GM21423 (cell line): ENCODE measurements around the gene CSMD2.
A peak's percentile ranks its signal among the peaks of the same experiment; 100 is the strongest.

Experiments used
- ATAC-seq: cut with Tn5 transposase; IDR thresholded peaks from one replicate; pipeline ENCODE4 v1.9.1; 2021; ENCODE audit warnings: mild to moderate bottlenecking, moderate library complexity; ENCODE audit not compliant: unreplicated experiment

Gene CSMD2

DNA sequence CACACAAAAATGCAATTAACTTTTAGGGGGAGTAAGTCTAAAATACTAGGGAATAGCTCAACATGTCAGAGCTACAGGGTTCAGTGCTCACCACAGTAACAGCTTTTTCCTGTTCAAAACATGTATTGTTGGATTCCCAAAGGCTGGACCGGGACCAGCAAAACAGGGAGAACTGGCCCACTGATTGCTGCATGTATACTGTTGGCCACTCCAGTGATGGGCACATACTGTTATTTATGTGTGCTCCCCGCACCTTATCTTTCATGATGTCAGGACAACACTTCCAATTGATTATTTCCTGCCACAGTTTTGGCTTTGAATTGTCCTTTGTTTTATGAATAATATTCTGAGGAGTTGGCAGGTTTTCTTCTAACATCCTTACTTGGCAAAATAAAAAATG, 250.5 kb downstream of the CSMD2 start:
- ATAC-seq = no peak

DNA sequence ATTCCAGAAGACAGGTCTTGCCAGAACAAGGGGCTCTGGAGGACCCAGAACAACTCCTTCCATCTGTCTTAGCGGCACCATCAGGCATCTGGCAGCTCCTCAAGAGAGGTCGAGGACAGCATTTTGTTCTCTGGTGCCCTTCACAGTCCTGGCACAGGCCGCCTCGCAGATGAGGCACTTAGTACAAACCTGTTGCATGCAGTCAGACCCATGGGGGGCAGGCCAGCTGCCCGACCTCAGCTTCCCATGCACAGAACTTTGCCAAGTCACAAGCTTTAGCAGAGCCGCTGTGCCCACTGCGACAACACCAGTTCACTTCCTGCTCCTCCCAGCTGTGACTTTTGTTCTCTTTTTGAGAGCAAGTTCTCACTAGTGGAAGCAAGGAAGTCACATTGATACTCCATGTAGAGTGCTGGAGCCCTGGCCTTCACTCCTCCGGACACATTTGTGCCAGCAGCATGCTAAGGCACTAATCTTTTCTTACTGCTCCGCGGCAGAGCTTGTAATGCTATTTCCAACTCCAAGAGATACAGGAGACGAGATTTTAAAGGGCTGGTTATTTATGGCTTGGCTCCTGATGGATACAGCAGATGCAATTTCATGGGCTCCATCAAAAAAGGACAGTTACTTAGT, 256.6 kb downstream of the CSMD2 start:
- ATAC-seq = no peak

DNA sequence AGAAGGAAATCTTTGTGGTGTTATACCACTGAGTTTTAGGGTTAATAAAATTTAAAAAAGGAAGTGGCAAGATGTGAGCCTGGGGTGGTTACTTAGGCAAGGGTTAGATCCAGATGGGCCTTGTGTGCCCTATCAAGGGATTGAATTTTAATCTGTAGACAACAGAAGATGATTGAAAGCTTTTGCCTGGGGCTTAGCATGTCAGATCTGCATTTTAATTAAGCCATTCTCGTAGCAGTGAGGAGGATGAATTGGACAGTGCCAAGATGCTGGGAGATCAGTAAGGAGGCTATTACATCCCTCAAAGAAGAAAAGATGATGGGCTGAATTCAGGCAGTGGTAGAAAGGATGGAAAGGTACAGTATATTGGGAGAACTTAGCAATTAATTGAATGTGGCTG, 258.9 kb downstream of the CSMD2 start:
- no peak for ATAC-seq

DNA sequence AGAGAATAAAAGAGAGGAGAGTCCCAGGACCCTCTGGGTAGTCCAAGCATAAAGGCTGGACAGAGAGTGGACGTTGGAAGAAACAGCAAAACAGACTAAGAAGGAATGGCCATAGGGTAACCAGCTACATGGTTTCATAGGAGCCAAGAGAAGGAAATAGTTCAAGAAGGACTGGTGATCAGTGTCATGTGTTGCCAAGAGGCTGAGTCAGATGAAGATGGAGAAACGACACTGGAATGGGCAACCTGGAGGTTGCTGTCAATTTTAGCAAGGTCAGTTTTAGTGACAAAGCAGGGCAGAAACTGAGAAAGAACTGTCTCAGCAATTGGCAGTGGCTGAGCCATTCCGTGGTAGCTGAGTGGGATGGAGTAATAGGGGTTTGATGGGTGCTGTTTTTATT, 259.8 kb downstream of the CSMD2 start:
- no peak for ATAC-seq

DNA sequence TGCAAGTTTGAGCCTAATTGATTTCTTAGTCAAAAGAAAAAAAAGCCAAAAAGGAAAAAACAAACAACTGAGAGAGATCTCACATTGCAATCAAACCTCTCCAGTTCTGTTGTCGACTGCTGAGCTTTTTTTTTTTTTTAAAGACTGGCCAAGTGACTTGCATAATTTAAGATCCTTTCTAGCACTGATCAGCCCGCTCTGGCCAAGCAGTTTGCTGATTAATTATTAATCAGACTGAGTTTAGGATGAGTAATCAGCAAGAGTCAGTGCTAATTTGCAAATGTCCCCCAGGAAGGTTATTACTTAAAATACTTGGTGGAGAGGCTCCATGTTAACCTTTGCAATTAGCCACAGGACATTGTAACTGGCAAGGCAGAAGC, 261.8 kb downstream of the CSMD2 start:
- ATAC-seq = peak; percentile 79

DNA sequence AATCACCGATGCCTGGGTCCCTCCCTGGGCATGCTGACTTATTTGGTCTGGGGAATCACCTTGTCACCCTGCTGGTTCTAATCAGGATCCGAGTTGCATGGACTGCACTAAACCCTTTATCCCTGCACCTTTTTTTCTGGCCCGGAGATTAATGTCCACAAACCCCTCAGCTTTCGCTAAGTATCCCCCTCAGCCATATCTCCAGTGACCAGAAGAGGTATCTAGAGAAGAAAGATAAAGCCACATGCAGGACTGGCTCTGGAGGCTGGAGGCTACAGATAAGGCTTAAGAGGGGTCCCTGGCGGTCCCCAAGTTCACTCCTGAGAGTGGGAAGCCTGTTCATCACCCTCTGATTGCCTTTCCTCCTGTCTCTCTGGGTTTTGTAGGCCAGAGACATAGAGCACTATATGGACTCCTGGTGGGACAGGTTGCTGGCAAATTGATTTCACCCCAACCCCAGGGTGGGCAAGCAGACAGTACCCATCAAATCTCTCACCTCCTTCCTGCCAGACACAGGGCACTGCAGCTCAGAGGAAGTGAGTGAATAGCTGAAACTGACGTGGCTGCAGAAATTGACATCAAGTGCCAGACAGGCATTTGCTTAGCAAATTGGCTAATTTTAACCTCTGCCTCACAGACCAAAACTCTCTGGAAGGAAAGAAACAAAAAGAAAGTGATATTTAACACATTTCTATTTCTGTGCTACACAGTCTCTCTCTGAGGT, 262.4 kb downstream of the CSMD2 start:
- peak; percentile 79 for ATAC-seq

DNA sequence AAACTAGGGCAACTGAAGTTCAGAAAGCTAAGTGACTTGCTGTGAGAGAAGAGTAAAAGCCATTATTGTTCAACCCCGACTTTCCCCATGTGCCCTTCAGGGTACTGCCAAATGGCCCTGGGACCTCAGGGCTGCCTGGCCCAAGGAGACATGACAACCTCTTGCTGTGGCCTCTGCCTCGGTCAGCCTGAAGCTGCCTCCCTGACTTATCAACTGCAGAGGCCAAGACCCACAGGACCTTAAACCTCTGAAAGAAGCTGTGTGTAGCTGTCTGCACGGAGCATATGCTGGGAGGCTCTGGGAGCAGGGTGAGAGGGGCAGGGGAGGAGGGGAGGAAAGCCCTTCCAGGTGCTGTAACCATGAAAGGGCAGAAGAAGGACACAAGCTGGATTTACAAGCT, 265.3 kb downstream of the CSMD2 start:
- no peak for ATAC-seq

DNA sequence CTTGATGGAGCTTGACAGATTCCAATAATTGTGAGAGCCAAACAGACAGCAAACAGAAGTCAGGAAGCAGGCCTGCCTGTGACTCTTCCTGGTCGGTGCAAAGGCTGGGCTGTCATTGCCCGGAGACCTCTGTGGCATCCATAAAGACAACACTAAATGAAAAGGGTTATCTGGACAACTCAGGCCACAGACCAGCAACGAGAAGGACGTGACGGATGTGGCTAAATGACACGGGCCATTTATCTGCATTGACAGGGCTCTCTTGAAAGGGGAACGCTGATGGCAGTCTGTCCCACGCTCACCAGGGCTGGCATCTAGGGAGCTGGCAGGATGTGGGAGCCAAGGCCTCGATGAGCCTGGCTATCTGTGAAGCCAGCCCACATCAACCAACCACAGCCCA, 266.1 kb downstream of the CSMD2 start:
- no peak for ATAC-seq

DNA sequence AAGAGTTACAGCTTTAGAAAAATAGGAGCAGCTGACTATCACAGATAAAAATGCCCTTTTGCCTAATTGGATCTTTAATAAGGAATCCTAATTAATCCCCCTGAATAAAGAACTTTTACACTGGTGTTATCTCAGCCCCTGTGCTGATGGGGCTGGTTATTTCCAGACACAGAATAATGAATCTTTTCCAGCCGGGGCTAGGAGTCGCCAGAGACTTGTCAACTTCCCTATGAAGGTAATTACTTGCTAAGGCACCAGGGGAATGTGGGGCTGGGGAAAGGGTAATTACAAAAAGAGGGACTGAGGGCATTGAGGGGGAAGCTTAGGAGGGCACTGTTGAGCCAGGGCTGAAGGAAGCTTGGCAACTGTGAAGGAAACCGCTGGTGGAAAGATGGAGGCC, 266.6 kb downstream of the CSMD2 start:
- no peak for ATAC-seq

DNA sequence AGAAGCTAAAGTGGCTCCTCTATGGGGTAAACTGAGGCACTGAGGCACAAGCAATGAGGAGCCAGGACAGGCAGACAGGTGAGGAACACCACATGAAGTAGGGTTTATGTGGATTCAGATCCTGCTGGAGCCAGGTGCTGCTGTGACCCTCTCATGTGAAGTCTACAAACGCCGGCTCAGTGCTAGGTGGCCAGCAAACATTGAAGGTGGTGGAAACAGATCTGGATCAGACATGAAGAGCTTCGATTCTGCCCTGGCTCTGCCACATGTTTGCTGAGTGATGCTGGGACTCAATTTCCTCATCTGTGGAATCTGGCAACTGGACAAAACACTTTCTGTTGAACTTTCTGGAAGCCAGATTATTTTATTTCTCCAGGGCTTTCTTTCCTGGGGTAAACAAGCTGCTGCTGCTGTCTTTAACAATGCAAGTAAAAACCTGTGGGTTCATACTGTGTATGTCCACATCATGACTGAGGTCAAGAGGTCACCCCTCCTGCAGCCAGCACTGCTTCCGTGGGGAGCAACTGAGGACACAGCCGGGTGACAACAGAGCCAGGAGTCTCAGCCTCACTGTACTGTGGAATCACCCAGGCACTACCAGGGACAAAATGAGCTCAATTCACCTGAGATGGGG, 267.8 kb downstream of the CSMD2 start:
- no peak for ATAC-seq

DNA sequence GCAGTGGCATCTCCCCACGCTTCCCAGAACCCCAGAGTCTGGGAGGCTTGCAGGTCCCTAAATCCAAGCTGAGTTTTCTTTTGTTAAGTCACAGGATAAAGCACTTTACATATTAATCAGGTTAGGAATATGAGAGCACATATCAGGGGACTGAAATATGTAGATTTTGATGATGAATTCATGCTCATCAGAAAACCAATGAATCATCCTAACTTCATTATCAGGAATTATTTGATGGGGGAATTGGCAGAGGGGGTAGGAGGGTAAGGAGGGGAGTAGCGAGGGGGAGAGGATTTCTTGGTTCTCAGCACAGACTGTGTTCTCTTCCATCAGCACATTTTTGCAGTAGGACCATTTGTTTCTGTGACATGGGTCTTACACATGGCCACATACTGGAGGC, 269.1 kb downstream of the CSMD2 start:
- no peak for ATAC-seq

DNA sequence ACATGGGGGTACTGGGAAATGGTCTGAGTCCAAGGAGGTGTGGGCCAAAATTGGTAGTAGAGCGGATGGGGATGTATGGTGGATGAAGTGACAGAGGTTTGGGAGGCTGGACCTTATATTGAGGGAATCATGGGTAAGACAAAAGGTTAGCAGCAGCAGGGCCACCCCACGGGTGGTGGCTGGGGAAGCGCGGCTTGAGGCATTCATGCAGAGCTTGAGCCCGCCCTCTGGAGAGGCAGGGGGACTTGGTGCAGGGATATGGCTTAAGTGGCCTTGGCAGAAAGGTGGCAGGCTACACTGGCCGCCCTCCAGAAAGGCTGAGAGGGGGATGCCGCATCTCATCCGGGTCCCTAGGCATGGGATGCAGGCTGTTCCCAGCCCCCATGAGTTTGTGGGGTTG, 269.6 kb downstream of the CSMD2 start:
- no peak for ATAC-seq

DNA sequence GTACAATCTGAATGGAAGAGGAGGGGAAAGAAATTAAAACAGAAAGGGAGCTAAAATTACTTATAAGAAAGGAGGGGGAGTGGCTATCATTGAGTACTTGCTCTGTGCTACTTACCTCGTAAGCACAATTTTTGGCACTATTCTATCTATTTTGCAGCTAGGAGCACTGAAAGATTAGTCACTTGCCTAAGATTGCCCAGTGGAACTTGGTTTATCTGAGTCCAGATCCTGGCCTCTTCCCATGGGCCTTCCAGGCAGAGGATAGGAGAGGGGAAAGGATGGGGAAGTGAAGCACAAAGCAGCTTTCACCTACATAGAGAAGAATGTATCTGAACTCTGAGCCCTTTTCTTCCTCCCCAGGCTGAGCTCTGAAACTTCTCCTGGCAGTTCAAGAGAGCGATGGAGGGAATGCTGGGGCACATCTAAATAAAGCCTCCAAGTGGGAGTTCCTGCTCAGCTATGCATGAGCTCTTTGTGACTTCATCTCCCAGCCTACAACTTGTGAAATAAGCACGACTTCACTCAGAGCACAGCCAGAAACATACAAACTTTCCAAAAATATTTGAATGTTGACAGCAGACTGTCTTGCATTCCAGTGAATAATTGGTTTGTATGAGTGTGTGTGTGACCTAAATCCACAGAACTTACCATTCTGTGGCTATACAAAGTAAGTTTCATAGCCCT, 271.7 kb downstream of the CSMD2 start:
- ATAC-seq = no peak

DNA sequence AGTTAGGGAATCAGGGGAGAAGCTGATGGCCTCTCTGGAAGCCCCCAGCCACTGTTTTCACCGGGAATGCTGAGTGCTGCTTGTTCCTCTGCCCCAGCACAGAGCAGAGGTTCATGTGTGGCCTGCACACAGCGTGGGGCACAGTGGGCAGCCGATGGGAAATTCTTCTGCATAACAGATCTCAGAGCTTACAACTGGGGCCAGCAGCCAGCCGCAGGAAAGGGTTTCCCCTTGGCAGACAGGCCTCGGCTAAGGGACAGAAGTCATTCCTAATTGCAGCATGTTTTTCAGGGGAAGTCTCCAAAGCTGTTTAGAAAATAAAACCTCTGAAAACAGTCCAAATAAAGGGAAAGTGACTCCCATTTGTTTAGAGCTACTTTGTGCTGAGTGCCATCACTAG, 278.5 kb downstream of the CSMD2 start:
- no peak for ATAC-seq

DNA sequence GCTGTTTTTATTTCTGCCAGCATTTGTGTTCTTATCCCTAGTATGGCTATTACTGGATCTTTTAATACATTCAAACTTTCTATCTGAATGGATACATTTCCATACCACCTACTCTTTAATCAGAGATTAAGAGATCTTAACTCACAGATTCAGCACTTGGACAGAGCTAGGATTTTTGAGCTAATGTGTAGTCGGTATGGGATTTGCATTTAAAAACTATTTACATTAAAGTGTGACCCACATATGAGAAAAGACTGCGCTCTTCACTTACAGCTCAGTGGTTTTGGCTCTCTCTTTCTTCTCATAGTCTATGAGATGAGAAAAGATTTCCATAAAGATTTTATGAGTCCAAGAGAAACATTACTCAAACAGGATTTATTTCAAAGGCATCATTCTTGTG, 284.7 kb downstream of the CSMD2 start:
- no peak for ATAC-seq

DNA sequence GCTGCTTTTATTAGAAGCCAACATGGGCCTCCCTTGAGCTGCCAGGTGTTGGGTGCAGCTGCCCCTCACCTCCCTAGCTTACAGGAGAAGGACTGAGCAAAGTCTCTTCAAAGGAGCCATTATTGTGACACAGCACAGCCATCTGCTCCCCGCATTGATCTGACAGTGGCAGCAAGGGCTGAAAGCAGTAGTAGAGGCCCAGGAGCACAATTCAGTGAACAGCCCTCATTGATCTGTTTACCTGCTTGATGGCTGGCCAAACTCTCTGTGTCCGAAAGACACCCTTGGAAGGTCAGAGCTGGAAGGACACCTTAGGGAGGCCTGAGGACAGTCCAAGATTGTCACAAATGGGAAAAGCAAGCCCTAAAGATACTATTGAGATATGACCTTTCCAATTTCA, 286.6 kb downstream of the CSMD2 start:
- no peak for ATAC-seq

DNA sequence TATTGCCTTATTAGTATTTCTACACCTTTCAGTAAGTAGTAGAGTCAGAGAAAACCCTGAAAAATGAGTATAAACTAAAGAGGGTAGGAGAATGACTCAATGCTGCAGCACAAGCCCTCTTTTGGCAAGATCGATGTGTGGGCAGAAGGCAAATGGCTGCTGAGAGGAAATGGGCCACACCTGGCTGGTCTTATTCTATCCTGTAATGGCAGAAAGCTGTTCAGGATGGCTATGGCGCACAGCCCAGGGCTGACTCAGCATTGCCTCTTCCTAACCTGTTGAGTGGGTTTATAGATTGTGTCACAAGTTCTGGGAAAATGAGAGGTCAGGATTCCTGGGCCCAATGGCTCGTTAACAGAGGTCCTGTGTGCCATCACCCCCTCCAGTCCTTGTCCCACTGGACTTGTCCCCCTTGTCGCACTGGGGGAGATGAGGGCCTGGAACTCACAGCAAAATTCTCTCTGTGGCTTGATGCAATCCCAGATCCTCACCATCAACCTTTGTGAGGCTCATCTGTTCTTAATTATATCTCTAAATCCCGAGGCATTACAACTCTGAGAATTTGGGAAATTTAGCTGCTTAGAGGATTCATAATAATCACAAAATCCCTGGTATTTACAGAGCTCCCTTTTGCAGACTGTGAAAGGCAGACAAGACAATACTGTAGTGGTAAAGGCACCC, 287.9 kb downstream of the CSMD2 start:
- ATAC-seq = no peak

DNA sequence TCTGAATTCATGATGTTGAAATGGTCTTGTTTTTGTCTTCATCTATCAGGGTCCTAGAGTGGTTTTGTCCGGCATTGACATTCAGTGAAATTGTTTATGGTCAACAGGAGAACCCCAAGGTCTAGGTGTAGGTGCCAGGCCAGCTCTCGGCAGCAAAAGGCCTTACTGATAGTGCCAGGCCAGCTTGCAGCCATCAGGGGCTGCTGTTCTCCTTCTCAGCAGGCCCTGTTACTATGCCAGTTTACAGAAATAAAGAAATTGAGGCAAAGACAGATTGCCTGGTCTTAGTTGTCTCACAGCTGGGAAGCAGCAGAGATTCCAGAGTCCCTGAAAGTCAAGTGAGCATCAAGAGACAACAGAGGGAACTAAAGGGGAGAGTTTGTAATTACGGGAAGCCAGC, 289.2 kb downstream of the CSMD2 start:
- ATAC-seq = no peak

DNA sequence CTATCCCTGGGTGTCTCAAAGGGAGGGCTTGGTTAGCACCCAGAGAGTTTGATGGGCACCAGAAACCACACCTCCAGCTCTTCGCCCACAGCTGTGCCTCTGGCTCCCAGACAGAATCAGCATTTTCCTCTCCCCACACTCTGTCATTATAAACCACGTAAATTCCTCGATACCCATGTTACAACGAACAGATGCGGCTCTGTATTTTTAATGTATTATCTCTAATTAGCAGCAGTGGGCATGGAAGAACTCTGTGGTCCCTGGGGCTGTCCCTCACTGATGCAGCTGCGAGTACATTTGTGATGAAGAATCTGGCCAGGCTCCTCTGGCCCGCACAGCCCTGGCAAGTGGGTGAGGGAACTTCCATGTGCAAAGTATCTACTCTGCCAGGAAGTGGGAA, 290.4 kb downstream of the CSMD2 start:
- ATAC-seq = no peak

DNA sequence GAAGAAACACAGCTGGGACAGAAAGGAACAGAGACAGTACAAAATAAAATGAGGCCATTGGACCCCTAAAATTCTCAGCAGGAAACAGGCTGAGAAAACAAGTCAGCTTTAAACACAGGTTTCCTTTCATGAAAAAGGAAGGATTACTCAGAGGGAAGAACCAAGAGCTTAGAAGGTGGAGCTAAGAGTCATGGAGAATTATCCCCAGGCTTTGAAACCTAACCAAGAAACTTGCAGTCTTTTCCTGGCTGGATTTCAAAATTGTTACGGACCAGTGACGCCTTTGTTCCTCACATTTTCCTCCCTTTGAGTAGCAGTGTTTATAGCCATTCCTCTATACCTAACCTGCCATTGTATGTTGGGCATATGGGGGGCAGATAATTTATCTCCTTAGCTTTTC, 292.3 kb downstream of the CSMD2 start:
- ATAC-seq = no peak

DNA sequence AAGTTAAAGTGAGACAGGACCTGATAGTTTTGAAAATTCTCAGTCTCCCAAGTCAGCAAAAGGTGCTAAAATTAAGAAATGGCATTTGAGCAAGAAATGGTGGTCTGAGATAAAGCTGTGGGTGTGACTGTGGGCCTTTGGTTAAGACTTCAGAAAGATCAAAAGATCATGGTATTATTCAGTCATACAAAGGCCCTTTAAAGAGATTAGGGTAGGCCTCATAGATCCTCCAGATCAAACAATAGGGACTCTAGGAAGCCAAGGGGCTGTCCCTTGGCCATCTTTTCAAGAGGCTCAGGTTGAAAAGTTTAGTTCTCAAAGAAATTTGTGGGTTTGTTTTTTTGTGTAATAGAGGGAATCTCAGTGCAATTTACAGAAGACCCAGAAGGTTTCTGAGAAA, 292.8 kb downstream of the CSMD2 start:
- ATAC-seq = no peak
